PFSK-1 (cell line): ENCODE results near the gene MYO1D.

Experiments
- POLR2AphosphoS5 ChIP-seq: IDR thresholded peaks from 2 replicates; pipeline ENCODE4 v1.6.1; 2012; ENCODE audit warnings: low read depth, mild to moderate bottlenecking, control low read depth, low read length, moderate library complexity
- REST ChIP-seq, 2 experiments: IDR thresholded peaks; 2 replicates each; pipeline versions ENCODE4 v1.6.1 to v1.8.0; 2011 to 2012; ENCODE audit warnings: low read depth in 2 of 2, low read length in 2 of 2, control low read depth in 1 of 2, inconsistent platforms in 1 of 2, mild to moderate bottlenecking in 1 of 2, moderate library complexity in 1 of 2; ENCODE audit not compliant: insufficient read depth in 1 of 2
- TAF1 ChIP-seq: IDR thresholded peaks from 2 replicates; pipeline ENCODE4 v1.6.1; 2012; ENCODE audit warnings: low read length, control low read depth, borderline replicate concordance; ENCODE audit not compliant: insufficient read depth

GRCh38 chr17:32820440-32820839 is 56.5 kb downstream of the MYO1D start:
- TF ChIP-seq REST (IDR thresholded peaks at IDR 0.05; ENCODE audit: insufficient read depth in 1 of 2, low read depth in 2 of 2, low read length in 2 of 2) (no peak), POLR2AphosphoS5 (no peak), TAF1 (no peak)
